GM12891 (cell line): Measurements from ENCODE around the gene ADRA1B.

Experiments used
- PAX5 ChIP-seq: IDR thresholded peaks from 2 replicates; pipeline ENCODE4 v1.6.1; 2011; ENCODE audit warnings: low read length, moderate library complexity, mild to moderate bottlenecking; ENCODE audit not compliant: insufficient read depth, severe bottlenecking
- POLR2A ChIP-seq: IDR thresholded peaks from 2 replicates; pipeline ENCODE4 v1.6.1; 2011; ENCODE audit warnings: low read depth, low read length, control low read depth
- POLR2AphosphoS5 ChIP-seq: IDR thresholded peaks from 2 replicates; pipeline ENCODE4 v1.6.1; 2011; ENCODE audit warnings: low read depth, low read length, control low read depth
- POU2F2 ChIP-seq: IDR thresholded peaks from 2 replicates; pipeline ENCODE4 v1.6.1; 2011; ENCODE audit warnings: low read depth, mild to moderate bottlenecking, control low read depth, low read length, moderate library complexity
- TAF1 ChIP-seq: IDR thresholded peaks from 2 replicates; pipeline ENCODE4 v1.6.1; 2011; ENCODE audit warnings: low read depth, low read length, control low read depth

- TF ChIP-seq POLR2AphosphoS5 (no peak), POLR2A (no peak), TAF1 (no peak), PAX5 (no peak), POU2F2 (no peak)
Observed at GRCh38 chr5:159956074-159956473, 39.8 kb downstream of the ADRA1B start.
